GM18951 (cell line): Measurements from ENCODE around the gene PPP1R12B.
"Not testable (repeated sequence)": the region's sequence is repeated elsewhere in the genome, so short reads cannot be mapped to it uniquely, and the experiment has no call there.

Source experiments
- POLR2A ChIP-seq: IDR thresholded peaks from 4 replicates; pipeline ENCODE4 v1.6.1; 2011; ENCODE audit warnings: mild to moderate bottlenecking; ENCODE audit not compliant: insufficient read length, insufficient read depth; ENCODE audit errors: extremely low read depth
- in situ Hi-C: fragments of 300-500 bp; cut with MboI; formaldehyde crosslinking; loops from one replicate; pipeline ENCODE4 v1.12.0; 2022; ENCODE audit warnings: low sequenced_read_pairs, mixed read lengths, inconsistent platforms; ENCODE audit not compliant: unreplicated experiment

The PPP1R12B gene

DNA sequence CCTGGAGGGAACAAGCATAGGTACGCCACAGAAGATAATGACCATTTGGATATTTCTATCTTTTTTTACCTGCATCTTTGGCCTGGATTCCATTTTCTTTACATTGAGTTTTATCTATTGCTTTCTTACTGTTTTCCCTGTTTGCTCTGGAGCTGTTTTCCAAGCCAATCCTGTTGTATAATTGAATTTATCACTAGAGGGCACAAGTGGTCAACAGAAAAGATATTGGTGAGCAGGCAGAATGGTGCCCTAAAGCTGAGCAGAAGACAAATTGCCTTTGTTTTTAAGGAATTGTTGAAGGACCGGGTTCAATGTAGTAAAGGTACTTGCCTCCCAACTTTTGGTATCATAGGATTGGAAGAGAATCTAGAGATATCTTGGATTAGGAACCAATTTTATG, 152.8 kb downstream of the PPP1R12B start:
- TF ChIP-seq POLR2A = no peak
- in situ Hi-C loops = loop anchor here (5.0 kb wide), 1 partner anchor 71 kb away; no protein-coding TSS in a partner anchor

DNA sequence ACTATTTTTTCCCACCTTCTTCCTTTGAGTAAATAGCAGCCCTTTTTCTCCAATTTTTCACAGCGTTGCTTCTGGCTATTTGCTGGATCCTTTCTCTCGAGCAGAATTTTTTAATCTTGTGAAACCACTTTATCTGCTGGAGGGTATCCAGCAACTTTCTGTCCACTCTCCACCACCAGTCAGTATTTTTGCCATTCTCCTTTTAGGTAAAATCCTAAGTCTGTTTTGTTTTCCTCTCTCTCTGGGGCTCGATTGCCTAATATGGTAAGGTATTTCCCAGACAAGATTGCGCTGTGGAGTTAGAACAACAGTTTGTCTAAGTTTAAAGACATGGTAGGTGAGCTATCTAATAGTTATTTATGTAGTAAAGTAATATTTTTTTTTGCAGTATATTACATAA, 156.9 kb downstream of the PPP1R12B start:
- in situ Hi-C loops = no loop called here
- no peak for TF ChIP-seq POLR2A

DNA sequence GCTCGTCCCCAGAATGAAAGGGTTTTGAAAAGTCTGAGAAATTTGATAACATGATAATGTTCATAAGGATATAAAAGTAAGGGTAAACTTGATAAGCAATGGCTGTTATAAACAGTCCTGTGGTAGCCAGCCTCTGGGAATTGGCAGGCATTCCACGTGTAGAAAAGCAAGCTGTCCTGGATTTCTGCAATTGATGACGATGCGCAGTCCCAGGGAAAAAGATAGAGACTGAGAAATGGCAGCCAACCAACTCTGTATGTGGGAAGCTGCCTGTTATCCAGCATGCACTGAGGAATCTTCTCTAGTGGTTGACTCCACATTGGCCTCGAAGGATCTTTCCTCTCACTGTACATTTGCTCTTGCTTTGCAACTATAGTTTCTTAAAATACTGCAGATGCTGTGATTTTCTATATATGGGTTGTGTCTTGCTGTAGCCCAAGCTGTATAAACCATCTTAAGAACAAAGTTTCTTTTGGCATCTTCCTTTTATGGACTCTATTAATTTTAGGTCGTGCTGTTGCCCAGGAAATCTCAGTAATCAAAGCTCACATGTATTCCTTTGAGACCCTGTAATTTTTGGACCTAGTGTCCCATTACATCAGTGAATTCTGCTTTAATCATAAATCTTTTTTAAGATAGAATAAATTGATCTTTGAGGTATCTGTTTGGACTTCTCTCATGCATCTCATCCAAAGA, 157.5 kb downstream of the PPP1R12B start:
- in situ Hi-C loops = not testable (repeated sequence)

DNA sequence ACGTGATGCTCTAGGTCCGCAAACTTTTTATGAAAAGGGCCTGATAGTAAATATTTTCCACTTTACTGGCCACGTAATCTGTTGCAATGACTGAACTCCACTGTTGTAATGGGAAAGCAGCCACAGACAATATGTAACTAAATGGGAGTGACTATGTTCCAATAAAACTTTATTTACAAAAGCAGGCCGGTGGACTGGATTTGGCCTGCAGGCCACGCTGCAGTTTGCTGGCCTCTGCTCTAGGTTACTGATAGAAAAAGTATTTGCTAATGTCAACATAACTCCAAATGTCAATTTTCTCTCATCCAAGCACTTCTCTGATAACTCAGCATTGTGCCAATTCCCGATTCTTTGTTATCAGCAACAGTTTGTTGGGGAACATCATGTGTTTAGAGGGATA, 160.4 kb downstream of the PPP1R12B start:
- in situ Hi-C loops = not testable (repeated sequence)

DNA sequence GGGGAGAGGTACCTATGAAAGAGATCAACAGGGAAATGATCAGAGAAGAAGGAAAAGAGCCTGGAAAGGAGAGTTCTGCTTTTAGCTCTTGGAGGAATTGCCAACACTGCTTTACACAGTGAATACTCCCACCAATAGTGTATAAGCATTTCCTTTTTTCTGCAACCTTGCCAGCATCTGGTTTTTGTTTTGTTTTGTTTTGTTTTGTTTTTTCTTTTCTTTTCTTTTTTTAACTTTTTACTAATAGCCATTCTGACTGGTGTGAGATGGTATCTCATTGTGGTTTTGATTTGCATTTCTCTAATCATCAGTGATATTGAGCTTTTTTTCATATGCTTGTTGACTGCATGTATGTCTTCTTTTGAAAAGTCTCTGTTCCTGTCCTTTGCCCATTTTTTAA, 165.4 kb downstream of the PPP1R12B start:
- in situ Hi-C loops = not testable (repeated sequence)

DNA sequence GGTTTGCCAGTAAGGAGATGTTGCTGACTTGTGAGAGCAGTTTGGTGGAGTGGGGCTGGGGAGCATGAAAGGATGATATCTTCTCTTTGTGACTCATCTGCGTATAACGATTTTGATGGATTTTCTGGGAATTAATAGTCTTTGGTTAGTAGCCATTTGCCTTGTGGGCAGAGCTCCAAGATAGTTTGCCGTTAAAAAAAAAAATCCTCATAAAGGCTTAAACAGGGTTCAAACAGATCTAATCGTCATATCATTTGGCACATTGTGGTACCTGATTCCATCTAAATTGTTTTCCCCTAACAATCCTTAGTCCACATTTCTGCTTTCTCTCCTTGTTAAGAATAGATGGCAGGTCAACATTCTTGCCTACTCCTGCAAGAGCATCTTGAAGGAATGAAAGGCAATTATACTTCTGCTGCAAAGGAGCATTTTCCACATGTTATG, 168.0 kb downstream of the PPP1R12B start:
- no peak for TF ChIP-seq POLR2A
- in situ Hi-C loops = no loop called here

DNA sequence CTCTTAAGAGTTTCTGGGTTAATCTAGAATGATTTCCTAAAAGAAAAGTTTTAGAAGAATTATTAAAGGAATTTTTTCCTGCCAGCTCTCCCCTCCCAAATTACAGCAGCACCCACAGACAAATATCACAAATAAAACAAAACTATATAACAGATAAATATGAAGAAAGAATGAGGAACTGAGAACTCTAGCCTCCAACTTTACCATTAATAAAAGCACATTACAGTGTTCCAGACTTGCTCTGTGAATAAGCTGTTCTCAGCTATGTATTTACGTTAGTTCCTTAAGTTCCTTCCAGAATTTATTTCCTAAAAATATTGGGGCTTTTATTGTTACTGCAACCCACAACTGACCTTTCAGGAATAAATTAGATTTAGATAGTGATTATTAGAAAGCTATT, 168.6 kb downstream of the PPP1R12B start:
- in situ Hi-C loops = not testable (repeated sequence)

DNA sequence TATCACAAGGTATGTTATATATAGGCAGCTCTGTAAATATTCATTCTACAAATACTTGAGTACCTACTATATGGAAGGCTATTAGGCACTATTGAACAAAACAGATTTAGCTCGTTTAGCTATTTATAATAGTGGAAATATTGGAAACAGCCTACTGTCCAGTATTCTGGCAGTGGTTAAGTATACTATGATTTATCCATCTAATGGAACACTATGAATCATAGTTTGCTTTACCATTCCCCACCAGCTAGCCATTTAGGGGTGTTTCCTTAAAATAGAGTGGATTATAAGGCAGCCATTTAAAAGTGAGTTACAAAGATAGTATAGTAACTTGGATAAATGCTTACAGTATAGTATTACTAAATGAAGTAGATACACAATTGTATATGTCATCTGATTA, 169.7 kb downstream of the PPP1R12B start:
- in situ Hi-C loops = not testable (repeated sequence)

DNA sequence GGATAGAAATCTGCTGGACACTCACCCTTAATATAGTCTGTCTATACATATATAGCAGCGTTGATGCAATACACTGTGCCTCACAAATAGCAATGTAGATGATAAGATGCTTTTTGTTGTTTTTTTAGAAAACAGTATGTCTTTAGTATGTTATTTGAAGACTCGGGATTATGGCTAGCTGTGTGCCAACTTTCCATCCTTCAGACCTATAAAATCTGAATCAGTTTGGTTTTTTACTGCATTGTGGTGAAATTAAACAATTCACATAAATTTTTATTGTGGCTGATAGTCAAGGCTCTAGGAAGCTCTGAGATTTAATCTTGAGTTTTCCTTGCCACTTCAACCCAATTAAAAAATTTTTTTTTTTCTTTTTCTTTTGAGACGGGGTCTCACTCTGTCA, 170.4 kb downstream of the PPP1R12B start:
- in situ Hi-C loops = not testable (repeated sequence)

DNA sequence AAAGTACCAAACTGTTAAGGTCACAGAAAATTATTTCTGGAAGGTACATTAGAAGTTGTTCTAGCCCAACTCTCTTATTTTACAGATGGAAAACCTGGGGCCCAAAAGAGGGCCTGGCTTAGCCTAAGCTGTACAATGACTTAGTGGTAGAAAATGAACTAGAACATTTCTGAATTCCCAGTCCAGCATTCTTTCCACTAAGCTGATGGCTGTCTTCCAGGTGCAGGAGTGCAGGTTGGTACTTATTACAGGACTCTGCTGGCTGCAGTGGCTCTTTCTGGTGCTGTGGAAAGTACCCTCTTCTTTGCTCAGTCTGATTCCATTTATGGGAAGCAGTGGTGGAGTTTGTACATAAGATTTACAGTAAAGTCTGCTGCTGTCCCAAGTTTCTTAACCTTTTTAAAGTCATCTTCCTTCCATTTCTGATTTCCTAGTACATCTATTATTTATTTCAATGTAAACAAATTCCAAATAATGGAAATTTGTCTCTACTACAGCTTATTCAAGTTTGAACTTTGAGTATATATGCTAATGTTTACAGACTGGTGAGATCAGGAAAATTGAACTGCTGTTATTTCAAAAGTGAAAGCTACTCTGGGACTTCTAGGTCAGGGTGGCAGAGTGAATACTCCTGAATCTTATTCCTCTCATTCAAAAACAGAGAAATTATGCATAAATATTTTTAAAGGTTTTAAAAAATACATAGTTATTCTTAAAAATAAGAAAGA, 171.8 kb downstream of the PPP1R12B start:
- in situ Hi-C loops = not testable (repeated sequence)

DNA sequence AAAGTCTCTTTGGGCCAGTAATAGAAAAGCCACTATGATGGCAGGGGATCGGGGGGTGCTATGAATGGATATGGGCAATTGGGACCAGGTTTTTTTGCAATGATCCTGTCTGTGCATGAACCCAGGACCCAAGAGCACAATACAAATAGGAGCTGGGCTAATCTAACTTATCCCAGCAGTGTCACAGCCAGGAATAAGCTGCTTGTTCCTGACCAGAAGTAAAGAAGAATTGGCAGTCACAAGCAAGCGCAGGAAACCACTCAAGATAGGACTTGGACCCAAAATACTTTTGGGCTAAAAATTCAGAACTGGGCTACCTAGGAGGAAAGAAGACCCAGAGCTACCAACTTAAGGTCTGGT, 172.3 kb downstream of the PPP1R12B start:
- in situ Hi-C loops = not testable (repeated sequence)

DNA sequence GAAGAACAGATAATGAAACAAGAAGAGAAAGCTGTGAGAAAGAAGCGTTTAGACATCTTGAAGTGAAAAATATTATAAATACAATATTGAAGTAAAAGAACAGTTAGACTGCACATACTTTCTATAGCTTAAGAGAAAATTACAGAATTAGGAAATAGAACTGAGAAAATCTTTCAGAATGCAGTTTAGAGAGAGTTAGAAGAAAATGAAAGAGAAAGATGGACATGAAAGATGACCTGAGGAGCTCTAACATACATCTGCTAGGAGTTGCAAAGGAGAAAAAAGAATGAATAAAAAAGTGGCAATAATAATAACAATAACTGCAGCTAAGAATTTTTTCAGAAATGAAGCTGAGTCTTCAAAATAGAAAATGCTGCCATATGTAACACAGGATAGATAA, 173.0 kb downstream of the PPP1R12B start:
- in situ Hi-C loops = not testable (repeated sequence)

DNA sequence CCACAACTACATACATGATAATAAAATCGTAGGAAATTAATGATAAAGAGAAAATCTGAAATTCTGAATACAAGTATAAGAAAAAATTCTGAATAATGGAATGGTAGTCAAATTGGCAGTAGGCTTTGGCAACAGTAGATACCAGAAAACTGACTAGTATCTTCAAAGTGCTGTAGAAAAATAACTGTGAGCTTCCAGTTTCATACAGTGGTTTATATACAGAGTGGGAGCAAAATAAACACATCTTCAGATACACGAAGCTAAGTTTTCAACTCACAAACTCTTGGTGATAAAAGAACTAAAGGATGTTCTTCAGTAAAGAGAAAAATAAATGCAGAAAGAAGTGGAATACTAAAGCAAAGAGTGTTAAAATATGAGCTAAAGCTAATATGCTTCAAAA, 173.4 kb downstream of the PPP1R12B start:
- in situ Hi-C loops = no loop called here
- TF ChIP-seq POLR2A = no peak

DNA sequence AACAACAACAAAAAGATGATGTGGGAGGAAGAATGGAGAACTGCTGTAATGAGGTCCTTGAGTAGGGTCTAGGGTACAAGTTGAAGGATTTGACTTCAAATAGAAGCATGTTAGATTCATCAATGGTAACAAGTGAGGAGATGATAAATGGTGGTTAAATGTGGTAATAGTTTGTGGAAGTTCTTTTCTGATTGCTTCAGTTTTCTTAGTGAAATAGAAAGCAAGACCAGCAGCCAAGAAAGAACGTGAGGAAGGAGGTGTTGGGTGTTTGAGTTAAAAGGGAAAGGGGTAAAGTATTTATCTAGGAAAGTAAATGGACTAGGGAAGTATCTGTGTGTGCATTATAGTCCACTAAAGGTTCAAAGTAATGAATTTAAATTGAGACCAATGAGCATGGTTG, 177.6 kb downstream of the PPP1R12B start:
- in situ Hi-C loops = not testable (repeated sequence)

DNA sequence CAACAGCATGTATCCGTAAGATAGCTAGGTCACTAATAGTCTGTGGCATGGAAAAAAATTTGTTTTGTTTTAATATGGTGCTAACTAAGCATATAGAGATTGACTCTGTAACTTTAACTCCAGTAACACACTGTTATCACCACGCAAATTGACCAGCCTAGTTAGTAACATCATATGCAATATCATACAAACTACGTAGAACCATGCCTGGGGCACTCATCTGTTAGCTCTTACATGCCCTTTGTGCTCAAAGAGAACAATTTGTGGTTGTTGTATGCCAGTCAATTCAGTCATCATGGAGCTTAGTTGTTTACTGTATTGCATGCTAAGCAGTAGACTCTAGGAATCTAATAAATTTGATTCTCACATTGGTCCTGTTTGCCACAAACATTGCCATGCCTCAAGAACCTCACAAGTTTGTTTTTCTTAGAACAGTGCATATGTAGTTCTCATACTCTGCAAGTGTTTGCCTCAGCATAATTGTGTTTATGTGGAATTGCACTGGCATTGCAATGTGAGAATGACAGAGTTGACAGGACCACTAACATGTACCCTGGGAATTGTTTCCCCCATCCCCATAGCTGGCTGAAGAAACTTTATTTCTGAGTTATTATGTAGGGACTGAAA, 179.7 kb downstream of the PPP1R12B start:
- in situ Hi-C loops = not testable (repeated sequence)

DNA sequence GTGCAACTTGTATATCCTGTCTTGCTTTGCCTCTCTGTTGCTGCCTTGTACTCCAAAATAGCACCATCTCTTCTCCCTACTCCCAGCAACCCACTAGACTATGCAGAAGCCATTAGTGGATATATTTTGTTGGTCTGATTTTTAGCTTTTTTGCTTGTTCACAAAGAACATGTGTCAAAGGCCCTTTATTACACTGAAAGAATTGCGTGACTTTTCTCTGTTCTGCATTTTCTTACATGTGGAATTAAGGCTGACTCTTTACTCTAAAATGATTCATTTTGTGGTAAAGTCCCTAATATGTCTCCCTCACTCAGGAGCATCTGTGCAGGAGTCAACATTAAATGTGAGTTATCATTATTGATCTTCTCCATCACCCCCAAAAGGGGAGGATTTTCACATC, 182.2 kb downstream of the PPP1R12B start:
- in situ Hi-C loops = not testable (repeated sequence)
